Transverse colon (tissue), 4 donors: ENCODE results near the gene PSTK. TPM values are rescaled to one million over a fixed set of nuclear protein-coding genes. Genes with fewer than 3 reads are reported as not detected.

Experiments used
- DNase-seq: peaks from one replicate; pipeline ENCODE4 v3.0.0-alpha.2; 2019
- H3K27ac ChIP-seq, 4 donors: fragments of 200-600 bp; sonication (generic); 2 replicates each; pipeline ENCODE4 v1.5.1; 2016 to 2018; ENCODE audit warnings: inconsistent platforms in 4 of 4
- H3K27me3 ChIP-seq: fragments of 200-600 bp; sonication (generic); 2 replicates; pipeline ENCODE4 v1.5.1; 2017; ENCODE audit warnings: inconsistent platforms
- H3K36me3 ChIP-seq, 4 donors: fragments of 200-600 bp; sonication (generic); 2 replicates each; pipeline ENCODE4 v1.5.1; 2017 to 2019; ENCODE audit warnings: inconsistent platforms in 4 of 4
- H3K4me1 ChIP-seq, 4 donors: fragments of 200-600 bp; sonication (generic); 2 replicates each; pipeline ENCODE4 v1.5.1; 2017 to 2020; ENCODE audit warnings: inconsistent platforms in 4 of 4
- H3K4me3 ChIP-seq, 4 donors: fragments of 200-600 bp; sonication (generic); 1 replicate in 1 of 4; 2 replicates in 3 of 4; pipeline versions ENCODE4 v1.5.1 to v1.6.1; 2017 to 2019; ENCODE audit warnings: inconsistent platforms in 4 of 4
- H3K9me3 ChIP-seq, 2 donors: fragments of 200-600 bp; sonication (generic); 2 replicates each; pipeline ENCODE4 v1.5.1; 2017 to 2019; ENCODE audit warnings: inconsistent platforms in 2 of 2
- CTCF ChIP-seq, 5 experiments: fragments of 200-600 bp in 3 of 5; fragments of 450-650 bp in 2 of 5; sonication (generic) in 3 of 5; IDR thresholded peaks; 1 replicate in 2 of 5; 2 replicates in 3 of 5; pipeline ENCODE4 v1.5.1; 2016 to 2017; ENCODE audit warnings: antibody characterized with exemption in 5 of 5, inconsistent platforms in 3 of 5, mild to moderate bottlenecking in 2 of 5, moderate library complexity in 1 of 5
- EP300 ChIP-seq: sonication (generic); formaldehyde crosslinking; IDR thresholded peaks from one replicate; pipeline ENCODE4 v1.6.1; 2017; ENCODE audit warnings: antibody characterized with exemption, low read depth
- POLR2A ChIP-seq: fragments of 450-650 bp; IDR thresholded peaks from one replicate; pipeline ENCODE4 v1.6.1; 2016; ENCODE audit warnings: antibody characterized with exemption, mild to moderate bottlenecking, moderate library complexity
- POLR2AphosphoS5 ChIP-seq, 3 donors: sonication (generic); formaldehyde crosslinking; IDR thresholded peaks; one replicate each; pipeline ENCODE4 v1.6.1; 2016; ENCODE audit warnings: antibody characterized with exemption in 3 of 3
- WGBS, 2 donors: methylation state at CpG; one replicate each; pipeline ENCODE4 v1.1.5; 2018; ENCODE audit warnings: low coverage in 1 of 2; 5-methylcytosine and 5-hydroxymethylcytosine counted together
- in situ Hi-C, 4 donors: fragments of 200-750 bp; cut with MboI; loops; one replicate each; pipeline versions ENCODE4 v1.15.0 to v1.15.1; 2017; ENCODE audit warnings: low sequenced_read_pairs in 3 of 4, low pct_ligation_motif_present in 1 of 4, low pct_unique_long_range_greater_than_20kb in 1 of 4
- intact Hi-C: fragments of 100-400 bp; cut with DNase I; formaldehyde crosslinking; loops from one replicate; pipeline ENCODE4 v1.15.1; 2023; ENCODE audit warnings: low total_unique reads
- total RNA-seq, 4 donors: library from RNA; depleted of rRNA; stranded (reverse); fragments of >200 nt; gene quantifications; one replicate each; pipeline ENCODE4 v1.1.0, GENCODE V29; 2016

The PSTK gene
- total RNA-seq, 4 donors from 2014 or later, result 2.5 to 2.9 TPM; not detected in 2

GRCh38 chr10:122998360-122998917, 18.2 kb downstream of the PSTK start:
- no peak overlapping the region for H3K4me3 ChIP-seq
- intact Hi-C loops (no loop called here), in situ Hi-C loops (no loop called here)
- WGBS, 2 donors, result 61 to 88% methylated on average over 6 of the region's 6 CpGs
- DNase-seq, result no peak
- H3K9me3 ChIP-seq, result no peaks in the 10 kb centered on the region
- peaks cover 0 to 19% (median 8%) of the 10 kb centered on the region in 4 donors for H3K36me3 ChIP-seq
- H3K27ac ChIP-seq, result no peak overlapping the region
- TF ChIP-seq POLR2A, result no peak
- TF ChIP-seq CTCF (IDR thresholded peaks at IDR 0.05), result no peak
- no peak for TF ChIP-seq POLR2AphosphoS5 (IDR thresholded peaks at IDR 0.05)
- TF ChIP-seq EP300, result no peak
- no peaks in the 10 kb centered on the region for H3K27me3 ChIP-seq
- H3K4me1 ChIP-seq, result peaks cover 0 to 17% (median 13%) of the 10 kb centered on the region in 4 donors

DNA sequence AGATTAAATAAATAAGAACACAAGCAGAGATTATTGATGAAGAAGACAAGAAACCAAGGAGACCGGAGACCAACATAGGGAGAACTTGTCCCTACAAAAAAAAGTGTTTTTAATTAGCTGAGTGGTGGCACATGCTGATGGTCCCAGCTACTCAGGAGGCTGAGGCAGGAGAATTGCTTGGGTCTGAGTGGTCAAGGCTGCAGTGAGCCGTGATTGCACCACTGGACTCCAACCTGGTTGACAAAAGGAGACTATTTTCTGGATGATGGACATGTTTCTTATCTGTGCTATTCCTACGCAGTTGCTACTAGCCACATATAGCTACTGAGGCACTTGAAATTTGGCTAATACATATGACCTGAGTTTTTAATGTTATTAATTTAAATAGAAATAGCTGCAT, 18.7 kb downstream of the PSTK start:
- Histone ChIP-seq H3K4me3 (no peak overlapping the region), H3K9me3 (no peaks in the 10 kb centered on the region), H3K4me1 (peaks cover 0 to 17% (median 13%) of the 10 kb centered on the region in 4 donors), H3K36me3 (peaks cover 0 to 16% (median 7%) of the 10 kb centered on the region in 4 donors), H3K27me3 (no peaks in the 10 kb centered on the region), H3K27ac (no peak overlapping the region)
- WGBS, 2 donors, result 83 to 95% methylated on average over 2 to 3 of the region's 3 CpGs
- intact Hi-C loops (no loop called here), in situ Hi-C loops (no loop called here)
- TF ChIP-seq POLR2A, result no peak
- no peak for TF ChIP-seq EP300
- TF ChIP-seq CTCF (IDR thresholded peaks at IDR 0.05), result no peak
- no peak for TF ChIP-seq POLR2AphosphoS5 (IDR thresholded peaks at IDR 0.05)
- DNase-seq, result no peak

GRCh38 chr10:122999347-122999746, 19.1 kb downstream of the PSTK start:
- H3K9me3 ChIP-seq, result no peaks in the 10 kb centered on the region
- H3K4me1 ChIP-seq, result peaks cover 0 to 18% (median 13%) of the 10 kb centered on the region in 4 donors
- H3K36me3 ChIP-seq, result peaks cover 0 to 11% (median 5%) of the 10 kb centered on the region in 4 donors
- intact Hi-C loops (no loop called here), in situ Hi-C loops (no loop called here)
- DNase-seq, result no peak
- H3K27ac ChIP-seq, result no peak overlapping the region
- WGBS, 2 donors, result 30 to 36% methylated on average over 2 to 3 of the region's 3 CpGs
- no peak overlapping the region for H3K4me3 ChIP-seq
- no peak for TF ChIP-seq POLR2A
- no peak for TF ChIP-seq CTCF (IDR thresholded peaks at IDR 0.05)
- TF ChIP-seq POLR2AphosphoS5 (IDR thresholded peaks at IDR 0.05), result no peak
- TF ChIP-seq EP300, result no peak
- no peaks in the 10 kb centered on the region for H3K27me3 ChIP-seq

GRCh38 chr10:123000155-123000554, 20.0 kb downstream of the PSTK start:
- H3K27ac ChIP-seq, result no peak overlapping the region
- in situ Hi-C loops, result no loop called here
- peaks cover 0 to 8% (median 2%) of the 10 kb centered on the region in 4 donors for H3K36me3 ChIP-seq
- intact Hi-C loops, result no loop called here
- TF ChIP-seq CTCF (IDR thresholded peaks at IDR 0.05) (no peak), POLR2A (no peak), EP300 (no peak), POLR2AphosphoS5 (IDR thresholded peaks at IDR 0.05) (no peak)
- no peaks in the 10 kb centered on the region for H3K9me3 ChIP-seq
- WGBS, 2 donors, result 63 to 83% methylated on average over 3 of the region's 3 CpGs
- no peak overlapping the region for H3K4me3 ChIP-seq
- H3K27me3 ChIP-seq, result no peaks in the 10 kb centered on the region
- peaks cover 0 to 24% (median 13%) of the 10 kb centered on the region in 4 donors for H3K4me1 ChIP-seq
- DNase-seq, result no peak
